Breast epithelium (tissue), 4 donors: ENCODE measurements around the gene HPN. TPM values are rescaled to one million over a fixed set of nuclear protein-coding genes. Genes with fewer than 3 reads are reported as not detected.
A peak's percentile ranks its signal among the peaks of the same experiment; 100 is the strongest.

ENCODE experiments used
- DNase-seq, 2 donors: peaks; one replicate each; pipeline ENCODE4 v3.0.0-alpha.2; 2019; ENCODE audit warnings: low spot score in 2 of 2
- H3K27ac ChIP-seq, 2 donors: fragments of 200-600 bp; sonication (generic) in 1 of 2; one replicate each; pipeline ENCODE4 v1.5.1; 2016 to 2019; ENCODE audit warnings: mild to moderate bottlenecking in 1 of 2
- H3K27me3 ChIP-seq, 2 donors: fragments of 200-600 bp; sonication (generic) in 1 of 2; one replicate each; pipeline versions ENCODE4 v1.5.1 to v1.6.0; 2017 to 2019; ENCODE audit warnings: control low read depth in 1 of 2, mild to moderate bottlenecking in 1 of 2
- H3K36me3 ChIP-seq: fragments of 200-600 bp; one replicate; pipeline ENCODE4 v1.5.1; 2019
- H3K4me1 ChIP-seq, 2 donors: fragments of 200-600 bp; sonication (generic); one replicate each; pipeline ENCODE4 v1.5.1; 2016 to 2019; ENCODE audit warnings: control low read depth in 1 of 2
- H3K4me3 ChIP-seq, 3 donors: fragments of 200-600 bp; sonication (generic); 1 replicate in 2 of 3; 2 replicates in 1 of 3; pipeline ENCODE4 v1.5.1; 2016 to 2019; ENCODE audit warnings: mild to moderate bottlenecking in 3 of 3, moderate library complexity in 2 of 3
- H3K9me3 ChIP-seq, 2 donors: fragments of 200-600 bp; sonication (generic) in 1 of 2; one replicate each; pipeline ENCODE4 v1.5.1; 2016 to 2019; ENCODE audit warnings: control low read depth in 1 of 2
- POLR2A ChIP-seq: fragments of 450-650 bp; IDR thresholded peaks from one replicate; pipeline ENCODE4 v1.6.1; 2016; ENCODE audit warnings: antibody characterized with exemption, mild to moderate bottlenecking, moderate library complexity
- POLR2AphosphoS5 ChIP-seq, 3 donors: sonication (generic); formaldehyde crosslinking; IDR thresholded peaks; one replicate each; pipeline ENCODE4 v1.6.1; 2017; ENCODE audit warnings: antibody characterized with exemption in 3 of 3
- intact Hi-C: fragments of 100-400 bp; cut with DNase I; formaldehyde crosslinking; loops from one replicate; pipeline ENCODE4 v1.15.1; 2023; ENCODE audit warnings: low total_unique reads
- total RNA-seq, 3 donors: library from RNA; depleted of rRNA; stranded (reverse); fragments of >200 nt; gene quantifications; one replicate each; pipeline ENCODE4 v1.1.0, GENCODE V29; 2016
- TF ChIP-seq, protein P1 (sequence below), 3 donors: fragments of 450-650 bp; IDR thresholded peaks; one replicate each; pipeline ENCODE4 v1.5.1; 2016 to 2017; ENCODE audit warnings: antibody characterized with exemption in 3 of 3, mild to moderate bottlenecking in 3 of 3, moderate library complexity in 3 of 3

HPN gene
- total RNA-seq, 3 donors from 2014 or later: 1.8 to 18.0 (median 8.5) TPM

DNA sequence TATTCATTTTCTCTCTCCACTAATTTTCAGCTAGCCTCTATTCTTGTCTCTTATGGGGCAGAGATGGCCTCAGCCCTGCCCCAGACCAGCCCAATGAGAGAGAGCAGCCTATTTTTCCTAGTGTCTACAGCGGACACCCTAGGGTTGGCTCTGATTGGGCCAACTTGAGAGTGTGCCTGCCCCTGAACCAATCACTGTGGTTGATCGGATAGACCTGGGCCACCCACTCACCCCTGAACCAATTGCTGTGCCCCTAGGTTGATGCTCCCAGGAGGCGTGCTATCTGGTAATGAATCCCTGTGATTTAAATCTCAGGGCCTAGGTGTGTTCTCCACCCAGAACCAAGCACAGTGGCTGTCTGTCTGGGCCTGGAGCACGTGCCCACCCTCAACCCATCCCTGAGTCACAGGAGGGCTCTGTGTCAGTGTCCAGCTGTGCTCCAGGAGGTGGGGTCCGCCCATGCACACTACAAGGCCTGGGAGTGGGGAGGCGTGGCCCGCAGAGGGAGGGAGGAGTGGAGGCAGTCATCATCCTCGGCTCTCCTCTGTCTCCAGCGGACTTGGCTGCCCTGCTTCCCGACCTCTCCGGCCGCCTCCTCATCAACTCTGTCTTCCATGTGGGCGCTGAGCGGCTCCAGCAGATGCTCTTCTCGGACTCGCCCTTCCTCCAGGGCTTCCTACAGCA, 26.1 kb upstream of the HPN start:
- H3K4me1 ChIP-seq: peaks cover 0 to 6% of the 10 kb centered on the region in 2 donors
- peak overlapping the region in 1 of 2 donors; percentile 8 for H3K27ac ChIP-seq
- H3K9me3 ChIP-seq: no peaks in the 10 kb centered on the region
- no peak for DNase-seq
- TF ChIP-seq POLR2A (no peak), POLR2AphosphoS5 (IDR thresholded peaks at IDR 0.05) (no peak)
- TF ChIP-seq, protein P1, sequence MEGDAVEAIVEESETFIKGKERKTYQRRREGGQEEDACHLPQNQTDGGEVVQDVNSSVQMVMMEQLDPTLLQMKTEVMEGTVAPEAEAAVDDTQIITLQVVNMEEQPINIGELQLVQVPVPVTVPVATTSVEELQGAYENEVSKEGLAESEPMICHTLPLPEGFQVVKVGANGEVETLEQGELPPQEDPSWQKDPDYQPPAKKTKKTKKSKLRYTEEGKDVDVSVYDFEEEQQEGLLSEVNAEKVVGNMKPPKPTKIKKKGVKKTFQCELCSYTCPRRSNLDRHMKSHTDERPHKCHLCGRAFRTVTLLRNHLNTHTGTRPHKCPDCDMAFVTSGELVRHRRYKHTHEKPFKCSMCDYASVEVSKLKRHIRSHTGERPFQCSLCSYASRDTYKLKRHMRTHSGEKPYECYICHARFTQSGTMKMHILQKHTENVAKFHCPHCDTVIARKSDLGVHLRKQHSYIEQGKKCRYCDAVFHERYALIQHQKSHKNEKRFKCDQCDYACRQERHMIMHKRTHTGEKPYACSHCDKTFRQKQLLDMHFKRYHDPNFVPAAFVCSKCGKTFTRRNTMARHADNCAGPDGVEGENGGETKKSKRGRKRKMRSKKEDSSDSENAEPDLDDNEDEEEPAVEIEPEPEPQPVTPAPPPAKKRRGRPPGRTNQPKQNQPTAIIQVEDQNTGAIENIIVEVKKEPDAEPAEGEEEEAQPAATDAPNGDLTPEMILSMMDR (IDR thresholded peaks at IDR 0.05): no peak
- no peaks in the 10 kb centered on the region for H3K27me3 ChIP-seq
- intact Hi-C loops: loop anchor here (10.0 kb wide), 1 partner anchor 1841 kb away; no protein-coding TSS in a partner anchor
- H3K4me3 ChIP-seq: no peak overlapping the region
- peaks cover 9% of the 10 kb centered on the region for H3K36me3 ChIP-seq

DNA sequence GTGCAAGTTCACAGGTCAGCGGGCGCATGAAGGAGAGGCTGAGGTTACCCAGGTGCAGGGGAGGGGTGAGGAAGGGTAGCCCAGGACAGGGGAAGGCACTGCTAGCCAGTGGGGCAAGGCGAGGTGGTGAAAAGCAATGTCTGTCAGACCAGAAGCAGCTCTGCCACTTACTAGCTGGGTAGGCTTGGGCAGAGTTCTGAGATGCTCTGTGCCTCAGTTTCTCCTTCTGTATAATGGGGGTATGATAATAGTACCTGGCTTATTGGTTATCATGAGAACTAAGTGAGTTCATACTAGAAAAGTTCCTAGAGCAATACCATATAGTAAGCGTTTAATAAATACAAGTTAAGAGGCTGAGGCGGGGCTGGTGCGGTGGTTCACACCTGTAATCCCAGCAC, 25.6 kb upstream of the HPN start:
- Histone ChIP-seq H3K4me1 (peaks cover 0 to 6% of the 10 kb centered on the region in 2 donors), H3K9me3 (no peaks in the 10 kb centered on the region), H3K36me3 (peaks cover 9% of the 10 kb centered on the region), H3K27me3 (no peaks in the 10 kb centered on the region), H3K27ac (peak overlapping the region in 1 of 2 donors; percentile 8), H3K4me3 (no peak overlapping the region)
- DNase-seq: no peak
- intact Hi-C loops: loop anchor here (10.0 kb wide), 1 partner anchor 1841 kb away; no protein-coding TSS in a partner anchor
- TF ChIP-seq, protein P1 (IDR thresholded peaks at IDR 0.05): no peak
- TF ChIP-seq POLR2A: no peak
- no peak for TF ChIP-seq POLR2AphosphoS5 (IDR thresholded peaks at IDR 0.05)

DNA sequence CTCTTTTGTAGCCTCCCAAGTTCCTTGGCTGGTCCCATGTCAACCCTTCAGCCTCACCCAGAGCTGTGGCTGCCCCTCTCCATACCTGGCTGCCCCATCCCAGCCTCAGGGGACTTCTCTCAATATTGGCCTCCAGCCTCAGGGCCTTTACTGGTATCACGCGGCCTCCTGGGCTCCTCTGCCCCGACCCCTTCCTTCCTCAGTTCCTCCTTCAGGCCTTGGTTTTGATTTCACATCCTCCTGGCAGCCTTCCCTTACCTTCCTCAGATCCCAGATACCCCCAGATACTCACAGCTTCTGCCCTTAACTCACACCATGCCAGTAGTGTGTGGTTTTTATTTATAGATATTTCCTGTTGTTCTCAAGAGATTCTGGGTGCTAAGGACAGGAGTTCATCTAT, 24.0 kb upstream of the HPN start:
- TF ChIP-seq POLR2A (no peak), POLR2AphosphoS5 (IDR thresholded peaks at IDR 0.05) (no peak)
- TF ChIP-seq, protein P1 (IDR thresholded peaks at IDR 0.05): no peak
- no peak overlapping the region for H3K27ac ChIP-seq
- peaks cover 0 to 6% of the 10 kb centered on the region in 2 donors for H3K4me1 ChIP-seq
- peaks cover 9% of the 10 kb centered on the region for H3K36me3 ChIP-seq
- no peaks in the 10 kb centered on the region for H3K27me3 ChIP-seq
- DNase-seq: no peak
- intact Hi-C loops: loop anchor here (10.0 kb wide), 1 partner anchor 1843 kb away; no protein-coding TSS in a partner anchor
- no peaks in the 10 kb centered on the region for H3K9me3 ChIP-seq
- no peak overlapping the region for H3K4me3 ChIP-seq

DNA sequence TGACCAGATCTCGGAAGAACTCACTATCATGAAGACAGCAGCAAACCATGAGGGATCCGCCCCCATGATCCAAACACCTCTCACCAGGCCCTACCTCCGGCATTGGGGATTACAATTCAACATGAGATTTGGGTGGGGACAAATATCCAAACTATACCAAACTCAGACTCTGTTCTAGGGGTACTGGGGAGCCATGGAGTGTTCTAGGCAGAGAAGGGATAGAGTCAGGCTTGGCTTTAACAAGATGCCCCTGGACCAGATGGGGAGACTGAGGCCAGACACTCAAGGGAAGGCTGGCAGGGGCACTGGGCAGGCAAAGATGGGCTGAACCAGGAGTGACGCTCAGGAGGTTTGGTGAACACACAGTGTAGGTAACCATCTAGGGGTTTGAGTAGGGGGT, 23.1 kb upstream of the HPN start:
- Histone ChIP-seq H3K27ac (no peak overlapping the region), H3K9me3 (no peaks in the 10 kb centered on the region), H3K27me3 (no peaks in the 10 kb centered on the region), H3K4me3 (no peak overlapping the region), H3K36me3 (peaks cover 9% of the 10 kb centered on the region), H3K4me1 (no peaks in the 10 kb centered on the region)
- intact Hi-C loops: loop anchor here (10.0 kb wide), 1 partner anchor 1844 kb away; no protein-coding TSS in a partner anchor
- TF ChIP-seq, protein P1 (IDR thresholded peaks at IDR 0.05): no peak
- no peak for TF ChIP-seq POLR2AphosphoS5 (IDR thresholded peaks at IDR 0.05)
- no peak for TF ChIP-seq POLR2A
- DNase-seq: no peak

DNA sequence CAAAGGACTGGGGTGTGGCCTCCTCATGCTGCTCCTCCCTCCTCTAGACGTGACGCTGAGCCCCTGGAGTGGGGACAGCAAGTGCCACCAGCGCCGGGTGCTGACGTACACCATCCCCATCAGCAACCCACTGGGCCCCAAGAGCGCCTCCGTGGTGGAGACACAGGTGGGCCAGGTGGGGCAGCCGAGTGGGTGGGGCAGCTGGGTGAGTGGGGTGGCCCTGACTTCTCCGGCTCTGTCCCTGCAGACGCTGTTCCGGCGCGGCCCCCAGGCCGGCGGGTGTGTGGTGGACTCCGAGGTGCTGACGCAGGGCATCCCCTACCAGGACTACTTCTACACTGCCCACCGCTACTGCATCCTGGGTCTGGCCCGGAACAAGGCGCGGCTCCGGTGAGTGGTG, 22.4 kb upstream of the HPN start:
- H3K27me3 ChIP-seq: no peaks in the 10 kb centered on the region
- TF ChIP-seq, protein P1 (IDR thresholded peaks at IDR 0.05): no peak
- TF ChIP-seq POLR2A: no peak
- no peak for TF ChIP-seq POLR2AphosphoS5 (IDR thresholded peaks at IDR 0.05)
- peaks cover 9% of the 10 kb centered on the region for H3K36me3 ChIP-seq
- H3K4me3 ChIP-seq: no peak overlapping the region
- no peaks in the 10 kb centered on the region for H3K4me1 ChIP-seq
- DNase-seq: no peak
- H3K9me3 ChIP-seq: no peaks in the 10 kb centered on the region
- H3K27ac ChIP-seq: no peak overlapping the region
- intact Hi-C loops: loop anchor here (10.0 kb wide), 1 partner anchor 1844 kb away; no protein-coding TSS in a partner anchor
